HuH-7 (cell line): ENCODE results near the gene TACC2.
A peak's percentile ranks its signal among the peaks of the same experiment; 100 is the strongest.
"Not testable (repeated sequence)": the region's sequence is repeated elsewhere in the genome, so short reads cannot be mapped to it uniquely, and the experiment has no call there.

Experiments
- DNase-seq: peaks from one replicate; pipeline ENCODE4 v3.0.0; 2011; ENCODE audit warnings: low spot score

TACC2 gene

GRCh38 chr10:121984463-121984862, 4.5 kb upstream of the TACC2 start:
- no peak for DNase-seq

- DNase-seq: no peak
These were observed 1.2 kb downstream of the TACC2 start for GRCh38 chr10:121990015-121990677.

- DNase-seq: not testable (repeated sequence)
These were observed 2.8 kb downstream of the TACC2 start for GRCh38 chr10:121991727-121992126.

GRCh38 chr10:121994429-121994941, 5.5 kb downstream of the TACC2 start:
- DNase-seq: no peak

GRCh38 chr10:121998462-121998861, 9.5 kb downstream of the TACC2 start:
- DNase-seq: no peak

- DNase-seq: no peak
These were observed 10.3 kb downstream of the TACC2 start for GRCh38 chr10:121999301-121999700.

GRCh38 chr10:122001698-122002097, 12.7 kb downstream of the TACC2 start:
- DNase-seq: no peak

- DNase-seq: no peak
These were observed 18.5 kb downstream of the TACC2 start for GRCh38 chr10:122007415-122007814.

GRCh38 chr10:122010405-122011050, 21.6 kb downstream of the TACC2 start:
- DNase-seq: no peak

GRCh38 chr10:122012731-122013130, 23.8 kb downstream of the TACC2 start:
- no peak for DNase-seq

GRCh38 chr10:122013311-122013780, 24.4 kb downstream of the TACC2 start:
- DNase-seq: no peak

- DNase-seq: no peak
These were observed 25.8 kb downstream of the TACC2 start for GRCh38 chr10:122014652-122015248.

GRCh38 chr10:122017926-122018325, 29.0 kb downstream of the TACC2 start:
- DNase-seq: not testable (repeated sequence)

- DNase-seq: no peak
These were observed 29.5 kb downstream of the TACC2 start for GRCh38 chr10:122018491-122018890.

- peak; percentile 40 for DNase-seq
These were observed 30.0 kb downstream of the TACC2 start for GRCh38 chr10:122018951-122019413.

- DNase-seq: peak; percentile 47
These were observed 30.5 kb downstream of the TACC2 start for GRCh38 chr10:122019414-122019975.

GRCh38 chr10:122020226-122020625, 31.3 kb downstream of the TACC2 start:
- no peak for DNase-seq

- DNase-seq: no peak
These were observed 32.4 kb downstream of the TACC2 start for GRCh38 chr10:122021379-122021778.

- no peak for DNase-seq
These were observed 32.9 kb downstream of the TACC2 start for GRCh38 chr10:122021828-122022227.

GRCh38 chr10:122022276-122022675, 33.3 kb downstream of the TACC2 start:
- no peak for DNase-seq

- DNase-seq: not testable (repeated sequence)
These were observed 34.3 kb downstream of the TACC2 start for GRCh38 chr10:122023257-122023656.

- DNase-seq: no peak
These were observed 40.7 kb downstream of the TACC2 start for GRCh38 chr10:122029499-122030199.
